H7 (cell line): ENCODE data around the gene SEZ6. TPM values are rescaled to one million over a fixed set of nuclear protein-coding genes. Genes with fewer than 3 reads are reported as not detected.
A peak's percentile ranks its signal among the peaks of the same experiment; 100 is the strongest.

Experiments used
- DNase-seq: peaks from one replicate; pipeline ENCODE4 v3.0.0; 2012
- H3K27me3 ChIP-seq: 2 replicates; pipeline ENCODE4 v1.6.0; 2011; ENCODE audit warnings: mild to moderate bottlenecking, low read length; ENCODE audit not compliant: control insufficient read depth, insufficient read depth
- H3K36me3 ChIP-seq: replicated peaks from 2 replicates; pipeline ENCODE4 v1.5.1; 2011; ENCODE audit warnings: low read length; ENCODE audit not compliant: control insufficient read depth, insufficient read depth
- H3K4me3 ChIP-seq: 2 replicates; pipeline ENCODE4 v1.5.1; 2011; ENCODE audit warnings: low read depth, mild to moderate bottlenecking, control low read depth, low read length, moderate library complexity; ENCODE audit not compliant: insufficient read depth
- total RNA-seq: library from RNA; depleted of rRNA; stranded (reverse); fragments of >200 nt; shearing (Covaris generic); gene quantifications from 2 replicates; pipeline ENCODE4 v1.2.3, GENCODE V29; 2014

SEZ6 gene
- total RNA-seq, 1 experiment from 2014 or later: 0.83 TPM

DNA sequence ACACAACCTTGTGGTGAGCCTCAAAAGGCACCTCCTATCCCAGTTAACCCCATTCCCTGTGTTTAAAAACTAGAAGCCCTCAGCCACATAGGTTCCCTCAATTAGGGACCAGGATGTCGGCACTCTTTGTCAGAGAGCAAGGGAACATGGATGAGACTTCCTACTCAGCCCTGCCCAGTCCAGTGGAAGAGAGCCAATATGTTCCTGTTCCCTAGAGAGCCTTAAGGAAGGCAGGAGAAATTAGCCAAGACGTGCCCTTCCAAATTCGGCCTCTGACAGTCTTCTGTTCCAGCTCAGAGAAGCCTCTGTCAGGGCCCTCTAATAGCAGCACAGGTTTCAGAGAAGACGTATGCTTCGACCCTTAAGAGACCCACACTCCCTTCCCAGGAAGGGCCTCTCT, 88.4 kb downstream of the SEZ6 start:
- peaks cover 68% of the 10 kb centered on the region for H3K36me3 ChIP-seq
- H3K27me3 ChIP-seq: no peaks in the 10 kb centered on the region
- DNase-seq: no peak
- no peak overlapping the region for H3K4me3 ChIP-seq

DNA sequence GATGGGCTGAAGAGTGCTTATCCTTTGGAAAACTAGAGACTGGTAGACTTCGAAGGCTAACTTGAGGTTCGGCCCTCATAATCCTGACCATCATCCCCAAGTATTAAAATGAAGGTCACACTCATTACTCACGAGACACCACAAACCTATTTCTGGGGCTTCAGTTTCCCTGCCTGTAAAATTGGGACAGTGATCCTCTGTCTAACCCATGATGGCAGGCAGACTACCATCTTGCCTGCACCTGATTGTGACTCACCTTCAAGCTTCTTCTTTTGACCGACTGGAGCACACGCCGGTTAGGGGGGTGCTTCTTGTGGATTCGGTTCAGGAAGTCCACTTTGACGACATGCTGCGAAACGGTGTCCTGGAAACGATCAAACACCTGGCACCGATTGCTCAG, 88.8 kb downstream of the SEZ6 start:
- no peak for DNase-seq
- Histone ChIP-seq H3K27me3 (no peaks in the 10 kb centered on the region), H3K36me3 (peaks cover 70% of the 10 kb centered on the region), H3K4me3 (no peak overlapping the region)

DNA sequence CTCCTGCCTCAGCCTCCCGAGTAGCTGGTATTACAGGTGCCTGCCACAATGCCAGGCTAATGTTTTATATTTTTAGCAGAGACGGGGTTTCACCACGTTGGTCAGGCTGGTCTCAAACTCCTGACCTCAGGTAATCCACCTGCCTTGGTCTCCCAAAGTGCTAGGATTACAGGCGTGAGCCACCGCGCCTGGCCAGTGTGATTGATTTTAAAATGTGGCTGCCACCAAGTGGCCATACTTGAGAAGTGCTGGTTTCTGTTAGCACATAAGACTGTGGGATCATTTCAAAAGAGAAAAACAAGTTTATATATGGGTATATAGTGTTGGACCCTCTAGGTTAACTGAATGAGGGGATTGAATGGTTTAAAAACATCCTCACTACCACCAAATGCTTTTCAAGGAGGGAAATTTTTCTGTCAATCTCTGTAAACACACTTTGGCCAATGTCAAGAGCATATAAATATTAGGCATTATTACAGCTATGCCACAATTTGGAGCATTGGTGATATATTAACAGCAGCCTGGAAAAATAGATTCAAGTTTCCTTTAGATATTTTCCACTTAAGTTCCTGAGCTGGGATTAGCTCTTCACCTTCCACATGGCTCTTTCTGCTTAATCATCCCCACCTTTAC, 89.4 kb downstream of the SEZ6 start:
- Histone ChIP-seq H3K36me3 (peaks cover 70% of the 10 kb centered on the region), H3K27me3 (no peaks in the 10 kb centered on the region), H3K4me3 (no peak overlapping the region)
- peak; percentile 57 for DNase-seq

DNA sequence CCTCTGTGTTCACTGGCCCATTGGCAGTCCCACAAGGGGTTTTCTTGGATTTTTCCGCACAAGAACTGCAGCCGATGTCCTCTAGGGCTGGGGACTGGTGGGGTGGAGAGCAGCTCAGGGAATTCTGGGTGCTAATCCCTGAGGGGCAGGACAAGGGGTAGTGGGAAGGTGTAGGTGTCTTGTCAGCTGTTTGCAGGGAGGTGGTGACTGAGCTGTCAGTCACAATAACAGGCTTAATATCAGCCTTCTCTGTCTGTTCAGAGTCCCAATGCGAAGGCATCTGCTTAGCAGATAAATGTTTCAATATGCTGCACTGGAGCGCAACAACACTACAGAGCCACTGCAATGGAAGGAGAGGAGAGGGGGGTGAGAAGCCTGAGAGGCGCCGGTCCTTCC, 92.9 kb downstream of the SEZ6 start:
- H3K36me3 ChIP-seq: peaks cover 80% of the 10 kb centered on the region
- H3K27me3 ChIP-seq: no peaks in the 10 kb centered on the region
- H3K4me3 ChIP-seq: no peak overlapping the region
- DNase-seq: no peak

DNA sequence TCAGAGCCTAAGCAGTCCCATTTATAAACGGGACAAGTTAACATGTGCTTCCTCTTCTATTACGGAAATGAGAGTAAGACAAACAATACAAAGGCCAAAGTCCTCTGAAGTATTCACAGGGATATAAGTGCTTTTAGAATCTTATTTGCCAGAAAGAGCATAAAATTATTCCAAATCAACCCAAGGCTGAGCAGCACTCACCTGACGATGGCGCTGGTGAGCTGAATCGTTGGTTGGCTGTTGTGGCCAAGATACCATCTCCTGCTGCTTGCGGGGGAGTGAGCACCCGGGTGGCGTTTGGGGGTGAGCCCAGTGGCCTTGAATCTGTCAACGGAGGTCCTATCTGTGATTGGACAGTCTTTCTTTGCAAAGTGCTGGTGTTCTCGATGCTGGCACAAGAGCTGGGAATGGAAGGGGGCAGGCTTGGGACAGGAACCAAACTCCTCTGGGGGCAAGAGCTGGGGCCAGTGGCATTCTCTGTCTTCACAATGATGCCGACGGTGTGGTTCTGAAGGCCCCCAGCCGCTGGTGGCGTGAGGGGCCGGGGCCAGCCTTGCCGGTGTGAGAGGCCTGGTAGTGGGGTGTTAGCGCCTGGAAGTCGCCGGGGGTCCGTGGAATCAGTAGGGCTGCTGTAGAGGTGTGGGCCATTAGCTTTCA, 93.4 kb downstream of the SEZ6 start:
- Histone ChIP-seq H3K36me3 (peaks cover 82% of the 10 kb centered on the region), H3K27me3 (no peaks in the 10 kb centered on the region), H3K4me3 (no peak overlapping the region)
- peak; percentile 57 for DNase-seq

DNA sequence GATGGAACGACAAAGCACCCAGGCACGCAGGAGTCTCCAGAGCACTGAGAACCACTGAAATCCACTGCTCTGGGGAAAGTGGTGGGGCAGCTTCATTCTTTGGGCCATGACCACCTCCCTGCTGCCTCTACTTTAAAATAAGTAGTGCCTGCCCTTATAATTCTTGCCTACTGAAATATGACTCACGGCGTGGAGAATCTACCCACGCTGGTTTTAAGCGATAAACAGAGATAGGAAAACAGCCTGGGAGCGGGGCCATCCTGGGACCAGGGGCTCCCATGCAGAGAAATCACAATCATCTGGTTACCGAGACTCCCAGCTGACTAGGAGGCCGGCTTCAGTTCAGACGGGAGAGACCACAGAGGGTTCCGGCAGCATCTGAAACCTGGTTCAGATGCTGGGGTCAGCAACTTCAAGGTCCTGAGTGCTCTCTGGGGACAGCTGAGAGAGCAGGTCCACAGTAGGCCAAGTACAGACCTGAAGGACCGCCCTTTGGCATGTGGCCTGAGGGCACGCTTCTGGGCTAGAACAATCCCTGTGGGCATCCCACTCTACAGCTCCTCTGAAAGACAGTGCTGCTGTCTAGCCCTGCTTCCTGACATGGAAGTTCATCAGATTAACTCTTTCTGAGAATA, 94.3 kb downstream of the SEZ6 start:
- Histone ChIP-seq H3K36me3 (peaks cover 84% of the 10 kb centered on the region), H3K4me3 (no peak overlapping the region), H3K27me3 (no peaks in the 10 kb centered on the region)
- DNase-seq: no peak

DNA sequence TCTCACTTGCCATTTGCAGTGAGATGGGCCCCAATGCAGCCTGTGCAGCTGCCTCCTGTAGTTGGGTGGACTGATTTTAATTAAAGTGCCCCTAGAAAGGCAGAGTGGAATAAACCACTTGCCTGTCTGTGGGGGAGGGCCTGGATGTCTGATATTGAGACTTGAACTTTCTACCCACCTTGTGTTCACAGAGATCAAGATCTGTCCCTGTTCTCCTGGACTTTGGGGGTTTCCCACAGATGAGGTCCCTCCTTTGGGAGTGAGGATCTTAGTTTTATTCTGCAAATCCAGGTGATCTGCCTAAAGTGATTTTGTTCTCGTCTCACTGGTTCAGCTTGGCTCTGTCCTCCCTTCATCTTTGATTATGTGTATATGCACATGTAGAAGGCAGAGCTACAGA, 95.3 kb downstream of the SEZ6 start:
- peaks cover 84% of the 10 kb centered on the region for H3K36me3 ChIP-seq
- no peak for DNase-seq
- H3K27me3 ChIP-seq: no peaks in the 10 kb centered on the region
- no peak overlapping the region for H3K4me3 ChIP-seq

DNA sequence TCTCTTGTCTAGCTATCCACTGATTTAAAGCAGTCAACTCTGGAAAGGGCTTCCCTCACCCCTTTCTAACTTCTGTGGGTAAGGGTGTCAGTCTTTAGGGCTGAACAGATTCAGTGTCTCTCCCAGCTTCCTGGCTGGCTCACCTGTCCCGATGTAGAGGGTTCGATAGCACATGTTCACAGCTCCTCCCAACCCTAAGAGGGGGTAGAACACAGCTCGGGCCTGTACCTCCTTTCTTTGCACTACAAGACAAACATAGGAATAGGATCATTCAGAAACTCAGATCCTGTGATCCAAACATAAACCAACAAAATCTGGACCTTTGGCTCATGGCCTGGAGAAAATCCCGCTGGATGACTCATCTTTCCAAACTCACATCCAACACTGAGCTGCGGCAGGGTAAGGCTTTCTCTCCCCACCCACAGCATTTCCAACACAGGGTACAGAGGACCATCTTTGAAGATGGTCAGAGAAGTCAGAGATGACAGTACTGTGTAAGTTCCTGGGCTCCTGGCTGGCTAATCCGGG, 97.1 kb downstream of the SEZ6 start:
- Histone ChIP-seq H3K36me3 (peaks cover 70% of the 10 kb centered on the region), H3K4me3 (no peak overlapping the region), H3K27me3 (no peaks in the 10 kb centered on the region)
- DNase-seq: no peak

DNA sequence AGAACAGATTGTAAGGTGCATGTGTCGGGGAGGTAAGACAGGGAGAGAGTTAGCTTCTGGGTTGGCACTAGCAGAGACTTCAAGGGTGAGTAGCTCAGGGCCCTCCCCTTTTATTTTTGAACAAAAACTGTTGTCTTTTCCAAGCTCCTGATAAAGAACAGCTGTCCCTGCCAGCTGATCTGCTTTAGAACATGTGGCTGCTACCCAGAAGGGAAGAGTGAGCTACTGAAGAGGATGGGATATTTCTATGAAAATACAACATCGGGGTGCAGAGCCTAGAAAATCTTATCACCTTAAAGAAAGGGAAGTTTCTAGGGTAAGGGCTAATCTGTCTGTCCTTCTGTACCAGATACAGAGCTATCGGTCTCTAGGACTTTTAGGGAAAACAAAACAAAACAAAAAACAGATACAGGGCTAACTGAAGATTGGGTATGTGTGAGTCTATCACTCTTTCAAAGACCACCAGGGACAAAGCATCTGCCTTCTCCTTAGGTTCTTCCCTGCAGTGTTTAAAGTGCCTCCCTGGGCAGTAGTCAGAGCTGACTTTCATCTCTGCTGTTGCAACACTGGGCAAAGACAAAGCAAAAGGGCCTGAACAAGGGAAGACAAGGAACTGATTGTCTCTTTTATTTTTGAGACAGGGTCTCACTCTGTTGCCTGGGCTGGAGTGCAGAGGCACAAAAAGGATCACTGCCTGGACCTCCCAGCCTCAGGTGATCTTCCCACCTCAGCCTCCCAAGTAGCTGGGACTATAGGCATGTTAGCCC, 97.9 kb downstream of the SEZ6 start:
- H3K27me3 ChIP-seq: no peaks in the 10 kb centered on the region
- DNase-seq: no peak
- peaks cover 62% of the 10 kb centered on the region for H3K36me3 ChIP-seq
- no peak overlapping the region for H3K4me3 ChIP-seq

DNA sequence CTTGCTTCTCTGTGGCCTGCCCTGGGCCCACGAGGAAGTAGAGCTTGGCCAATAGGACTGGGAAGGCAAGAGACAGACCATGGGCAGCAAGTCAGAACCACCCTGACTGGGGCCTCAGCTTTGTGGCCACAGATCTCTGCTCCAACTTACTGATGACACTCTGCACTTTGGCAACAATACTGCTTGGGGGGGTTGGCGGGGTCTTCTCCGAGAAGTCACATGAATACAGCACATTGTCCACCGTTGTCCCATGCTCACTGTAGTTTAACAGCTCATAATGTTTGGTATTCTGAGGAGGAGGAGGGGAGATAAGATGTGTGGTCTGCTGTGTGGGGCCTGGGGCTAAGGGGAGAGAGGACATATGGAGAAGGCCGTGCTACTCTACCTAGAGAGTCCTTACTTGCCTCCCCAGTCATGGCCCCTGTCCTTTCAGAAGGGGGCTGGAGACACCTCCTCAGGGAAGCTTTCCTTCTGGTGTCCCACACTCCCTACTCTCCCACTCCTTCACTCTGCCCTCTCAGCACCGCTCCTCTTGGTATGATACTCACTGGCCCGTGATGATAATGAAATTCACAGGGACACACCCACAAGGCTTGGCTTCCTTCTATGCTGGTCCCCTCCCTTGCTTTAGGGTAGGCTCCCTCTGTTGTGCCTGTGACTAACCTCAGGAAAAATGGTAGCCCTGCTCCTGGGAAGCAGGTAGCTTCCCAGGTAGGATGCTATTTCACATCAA, 99.0 kb downstream of the SEZ6 start:
- Histone ChIP-seq H3K27me3 (no peaks in the 10 kb centered on the region; the same call in 1 of the 2 replicates), H3K4me3 (no peak overlapping the region), H3K36me3 (peaks cover 53% of the 10 kb centered on the region)
- no peak for DNase-seq

DNA sequence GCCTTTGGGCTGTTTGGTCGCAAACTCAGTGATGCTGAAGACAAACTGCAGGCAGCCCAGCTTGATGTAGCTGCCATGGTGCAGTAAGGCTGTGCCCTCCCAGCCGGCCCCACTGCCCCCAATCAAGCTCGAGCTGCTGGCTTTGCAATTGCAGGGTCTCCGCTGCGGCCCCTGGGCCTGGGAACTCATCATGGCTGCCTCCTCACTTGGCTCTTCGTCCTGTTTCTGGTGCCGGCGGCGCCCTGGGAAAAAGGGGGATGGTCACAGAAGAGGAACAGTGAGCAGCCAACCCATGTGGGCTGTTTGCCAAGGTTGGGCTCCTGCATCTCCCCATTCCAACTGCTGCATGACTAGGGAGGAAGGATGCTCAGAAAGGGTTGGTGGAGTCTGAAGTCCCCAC, 99.6 kb downstream of the SEZ6 start:
- Histone ChIP-seq H3K4me3 (no peak overlapping the region), H3K27me3 (no peaks in the 10 kb centered on the region; the same call in 1 of the 2 replicates), H3K36me3 (peaks cover 47% of the 10 kb centered on the region)
- no peak for DNase-seq
